GM21381 (cell line): Measurements from ENCODE around the gene ITGB2.
"Not testable (repeated sequence)": the region's sequence is repeated elsewhere in the genome, so short reads cannot be mapped to it uniquely, and the experiment has no call there.

Experiments used
- ATAC-seq: cut with Tn5 transposase; IDR thresholded peaks from one replicate; pipeline ENCODE4 v1.9.1; 2021; ENCODE audit warnings: mild to moderate bottlenecking, moderate library complexity; ENCODE audit not compliant: unreplicated experiment

ITGB2 gene

GRCh38 chr21:44887126-44887806, 33.4 kb downstream of the ITGB2 start:
- ATAC-seq = no peak

GRCh38 chr21:44886113-44887075, 34.3 kb downstream of the ITGB2 start:
- ATAC-seq = no peak

- ATAC-seq = no peak
Measured at GRCh38 chr21:44885615-44886014, 35.1 kb downstream of the ITGB2 start.

- no peak for ATAC-seq
Measured at GRCh38 chr21:44884097-44884496, 36.6 kb downstream of the ITGB2 start.

GRCh38 chr21:44883250-44883649, 37.4 kb downstream of the ITGB2 start:
- no peak for ATAC-seq

GRCh38 chr21:44881198-44881872, 39.4 kb downstream of the ITGB2 start:
- no peak for ATAC-seq

- ATAC-seq = no peak
Measured at GRCh38 chr21:44880405-44881197, 40.1 kb downstream of the ITGB2 start.

GRCh38 chr21:44879238-44879637, 41.5 kb downstream of the ITGB2 start:
- not testable (repeated sequence) for ATAC-seq

GRCh38 chr21:44878053-44878982, 42.4 kb downstream of the ITGB2 start:
- ATAC-seq = no peak

GRCh38 chr21:44876849-44877575, 43.7 kb downstream of the ITGB2 start:
- ATAC-seq = no peak

- no peak for ATAC-seq
Measured at GRCh38 chr21:44875316-44875700, 45.4 kb downstream of the ITGB2 start.

- peak; percentile 0 for ATAC-seq
Measured at GRCh38 chr21:44874497-44875315, 46.0 kb downstream of the ITGB2 start.

GRCh38 chr21:44874240-44874496, 46.5 kb downstream of the ITGB2 start:
- ATAC-seq = peak; percentile 7

- peak; percentile 64 for ATAC-seq
Measured at GRCh38 chr21:44873356-44874239, 47.1 kb downstream of the ITGB2 start, which contains the start of gene PTTG1IP. PTTG1IP (minus strand) TSS chr21:44873690; CDS start chr21:44873616, 74 bp downstream.

- no peak for ATAC-seq
Measured at GRCh38 chr21:44872649-44873355, 47.9 kb downstream of the ITGB2 start.

- ATAC-seq = no peak
Measured at GRCh38 chr21:44872323-44872648, 48.4 kb downstream of the ITGB2 start.
